WTC11 (cell line): ENCODE data around the gene FRS3. TPM values are rescaled to one million over a fixed set of nuclear protein-coding genes. Genes with fewer than 3 reads are reported as not detected.

ENCODE experiments used
- ATAC-seq: fragments of 200-7000 bp; cut with Tn5 transposase; 2 replicates; pipeline ENCODE4 v1.10.0; 2021; ENCODE audit warnings: mild to moderate bottlenecking, moderate library complexity
- CTCF ChIA-PET: fragments of 300-600 bp; sonication (Branson Sonifier 250); formaldehyde crosslinking; loops from one replicate; lab custom pipeline; 2021; ENCODE audit warnings: antibody characterized with exemption; lab: Charles Lee
- POLR2A ChIA-PET: fragments of 350-600 bp; sonication (Branson Sonifier 250); formaldehyde crosslinking; loops from one replicate; lab custom pipeline; 2021; ENCODE audit warnings: antibody characterized with exemption; lab: Charles Lee
- DNase-seq: peaks from one replicate; pipeline ENCODE4 v3.0.0; 2021; ENCODE audit warnings: low spot score
- H3K27ac Mint-ChIP-seq: 2 replicates; pipeline ENCODE4 v1.8.0; 2021; ENCODE audit warnings: mixed read lengths
- H3K27me3 Mint-ChIP-seq: 2 replicates; pipeline ENCODE4 v1.8.0; 2021; ENCODE audit warnings: low read depth, mild to moderate bottlenecking, moderate library complexity, mixed read lengths
- H3K36me3 Mint-ChIP-seq: 2 replicates; pipeline ENCODE4 v1.8.0; 2021; ENCODE audit warnings: mixed read lengths
- H3K4me1 Mint-ChIP-seq: 2 replicates; pipeline ENCODE4 v1.8.0; 2022; ENCODE audit warnings: mixed read lengths
- H3K4me3 Mint-ChIP-seq: 2 replicates; pipeline ENCODE4 v1.8.0; 2021; ENCODE audit warnings: mild to moderate bottlenecking, moderate library complexity, mixed read lengths
- H3K9me3 Mint-ChIP-seq: 2 replicates; pipeline ENCODE4 v1.8.0; 2021; ENCODE audit warnings: mixed read lengths
- ARID4B ChIP-seq: sonication (generic); formaldehyde crosslinking; IDR thresholded peaks from 2 replicates; pipeline ENCODE4 v1.8.0; 2023; ENCODE audit warnings: missing genetic modification reagents, mild to moderate bottlenecking, borderline replicate concordance
- ATF6 ChIP-seq: sonication (generic); formaldehyde crosslinking; IDR thresholded peaks from 2 replicates; pipeline ENCODE4 v1.8.1; 2023; ENCODE audit warnings: mild to moderate bottlenecking, missing genetic modification reagents
- ELF4 ChIP-seq: sonication (generic); formaldehyde crosslinking; IDR thresholded peaks from 2 replicates; pipeline ENCODE4 v1.8.1; 2022; ENCODE audit warnings: low read depth, mild to moderate bottlenecking, moderate library complexity, missing genetic modification reagents
- EMX1 ChIP-seq: fragments of 250-450 bp; sonication (Bioruptor Pico); IDR thresholded peaks from 2 replicates; pipeline ENCODE4 v1.8.0; 2021; ENCODE audit warnings: mild to moderate bottlenecking
- HMGA2 ChIP-seq: fragments of 250-450 bp; sonication (Bioruptor Pico); IDR thresholded peaks from 2 replicates; pipeline ENCODE4 v1.4.0; 2021; ENCODE audit warnings: mild to moderate bottlenecking, moderate library complexity
- MXD4 ChIP-seq: fragments of 250-450 bp; sonication (Bioruptor Pico); IDR thresholded peaks from 2 replicates; pipeline ENCODE4 v1.8.0; 2021; ENCODE audit warnings: mild to moderate bottlenecking, moderate library complexity, borderline replicate concordance
- RORB ChIP-seq: fragments of 250-450 bp; sonication (Bioruptor Pico); IDR thresholded peaks from 2 replicates; pipeline ENCODE4 v1.9.0; 2021; ENCODE audit warnings: mild to moderate bottlenecking
- ZNF263 ChIP-seq: sonication (generic); formaldehyde crosslinking; IDR thresholded peaks from 2 replicates; pipeline ENCODE4 v1.8.1; 2022; ENCODE audit warnings: low read depth, mild to moderate bottlenecking, moderate library complexity, missing genetic modification reagents
- ZNF512 ChIP-seq: sonication (generic); formaldehyde crosslinking; IDR thresholded peaks from 2 replicates; pipeline ENCODE4 v1.8.1; 2022; ENCODE audit warnings: missing genetic modification reagents, borderline replicate concordance
- total RNA-seq: library from RNA; stranded (reverse); gene quantifications from 3 replicates; pipeline ENCODE4 v1.2.3, GENCODE V29; 2021
- TF ChIP-seq, protein P1 (sequence below): sonication (generic); formaldehyde crosslinking; IDR thresholded peaks from 2 replicates; pipeline ENCODE4 v1.8.1; 2022; ENCODE audit warnings: low read depth, mild to moderate bottlenecking, moderate library complexity, missing genetic modification reagents, borderline replicate concordance
- TF ChIP-seq, protein P2 (sequence below): fragments of 250-450 bp; sonication (Bioruptor Pico); IDR thresholded peaks from 2 replicates; pipeline ENCODE4 v1.9.0; 2021; ENCODE audit warnings: mild to moderate bottlenecking
- TF ChIP-seq, protein P3 (sequence below): sonication (generic); formaldehyde crosslinking; IDR thresholded peaks from 2 replicates; pipeline ENCODE4 v1.8.0; 2022; ENCODE audit warnings: mild to moderate bottlenecking, missing genetic modification reagents

FRS3 gene
- total RNA-seq, 1 experiment from 2014 or later = 7.8 TPM

GRCh38 chr6:41790045-41790444 lies 10.3 kb upstream of the FRS3 start:
- TF ChIP-seq EMX1 (CRISPR knock-in tag) = no peak
- Mint-ChIP-seq H3K27me3 (peaks cover 11% of the 10 kb centered on the region), H3K27ac (no peak overlapping the region), H3K4me1 (peaks cover 13% of the 10 kb centered on the region), H3K4me3 (peak overlapping the region; percentile 96; the same call in 1 of the 2 replicates), H3K36me3 (peaks cover 31% of the 10 kb centered on the region), H3K9me3 (no peaks in the 10 kb centered on the region)
- POLR2A ChIA-PET = interaction anchor here (0.6 kb wide), 1 partner anchor 58 kb away, joined by 3 read pairs; no protein-coding TSS in a partner anchor
- CTCF ChIA-PET = no interaction called here
- DNase-seq = no peak
- no peak for ATAC-seq

DNA sequence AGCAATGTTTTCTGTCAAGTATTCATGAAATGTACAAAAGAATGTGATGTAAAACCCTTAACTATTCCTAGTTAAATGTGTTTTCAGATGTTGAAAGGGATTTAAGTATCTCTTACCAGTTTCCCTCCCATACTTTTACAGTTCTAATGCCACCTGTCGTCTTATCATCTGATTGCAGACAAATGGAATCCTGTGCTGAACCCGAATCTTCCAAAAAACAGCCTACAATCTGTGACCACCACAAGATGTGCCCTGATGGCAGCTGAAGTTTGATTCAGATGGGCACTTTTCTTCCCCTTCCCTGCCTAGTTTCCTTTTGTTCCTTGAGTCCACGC lies 9.7 kb upstream of the FRS3 start:
- H3K27ac Mint-ChIP-seq = no peak overlapping the region
- H3K9me3 Mint-ChIP-seq = no peaks in the 10 kb centered on the region
- CTCF ChIA-PET = no interaction called here
- peaks cover 29% of the 10 kb centered on the region for H3K36me3 Mint-ChIP-seq
- ATAC-seq = no peak
- POLR2A ChIA-PET = no interaction called here
- no peak for DNase-seq
- peak overlapping the region; percentile 96 for H3K4me3 Mint-ChIP-seq
- peaks cover 18% of the 10 kb centered on the region for H3K27me3 Mint-ChIP-seq
- TF ChIP-seq, protein P1, sequence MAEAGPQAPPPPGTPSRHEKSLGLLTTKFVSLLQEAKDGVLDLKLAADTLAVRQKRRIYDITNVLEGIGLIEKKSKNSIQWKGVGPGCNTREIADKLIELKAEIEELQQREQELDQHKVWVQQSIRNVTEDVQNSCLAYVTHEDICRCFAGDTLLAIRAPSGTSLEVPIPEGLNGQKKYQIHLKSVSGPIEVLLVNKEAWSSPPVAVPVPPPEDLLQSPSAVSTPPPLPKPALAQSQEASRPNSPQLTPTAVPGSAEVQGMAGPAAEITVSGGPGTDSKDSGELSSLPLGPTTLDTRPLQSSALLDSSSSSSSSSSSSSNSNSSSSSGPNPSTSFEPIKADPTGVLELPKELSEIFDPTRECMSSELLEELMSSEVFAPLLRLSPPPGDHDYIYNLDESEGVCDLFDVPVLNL = no peak
- TF ChIP-seq ZNF512 (CRISPR knock-in tag) (no peak), ATF6 (CRISPR knock-in tag) (no peak), MXD4 (CRISPR knock-in tag) (no peak), ZNF263 (CRISPR knock-in tag) (no peak), HMGA2 (CRISPR knock-in tag) (no peak), ELF4 (CRISPR knock-in tag) (no peak), ARID4B (CRISPR knock-in tag) (no peak), RORB (CRISPR knock-in tag) (no peak)
- TF ChIP-seq, protein P2, sequence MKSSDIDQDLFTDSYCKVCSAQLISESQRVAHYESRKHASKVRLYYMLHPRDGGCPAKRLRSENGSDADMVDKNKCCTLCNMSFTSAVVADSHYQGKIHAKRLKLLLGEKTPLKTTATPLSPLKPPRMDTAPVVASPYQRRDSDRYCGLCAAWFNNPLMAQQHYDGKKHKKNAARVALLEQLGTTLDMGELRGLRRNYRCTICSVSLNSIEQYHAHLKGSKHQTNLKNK (CRISPR knock-in tag) = no peak
- TF ChIP-seq, protein P3, sequence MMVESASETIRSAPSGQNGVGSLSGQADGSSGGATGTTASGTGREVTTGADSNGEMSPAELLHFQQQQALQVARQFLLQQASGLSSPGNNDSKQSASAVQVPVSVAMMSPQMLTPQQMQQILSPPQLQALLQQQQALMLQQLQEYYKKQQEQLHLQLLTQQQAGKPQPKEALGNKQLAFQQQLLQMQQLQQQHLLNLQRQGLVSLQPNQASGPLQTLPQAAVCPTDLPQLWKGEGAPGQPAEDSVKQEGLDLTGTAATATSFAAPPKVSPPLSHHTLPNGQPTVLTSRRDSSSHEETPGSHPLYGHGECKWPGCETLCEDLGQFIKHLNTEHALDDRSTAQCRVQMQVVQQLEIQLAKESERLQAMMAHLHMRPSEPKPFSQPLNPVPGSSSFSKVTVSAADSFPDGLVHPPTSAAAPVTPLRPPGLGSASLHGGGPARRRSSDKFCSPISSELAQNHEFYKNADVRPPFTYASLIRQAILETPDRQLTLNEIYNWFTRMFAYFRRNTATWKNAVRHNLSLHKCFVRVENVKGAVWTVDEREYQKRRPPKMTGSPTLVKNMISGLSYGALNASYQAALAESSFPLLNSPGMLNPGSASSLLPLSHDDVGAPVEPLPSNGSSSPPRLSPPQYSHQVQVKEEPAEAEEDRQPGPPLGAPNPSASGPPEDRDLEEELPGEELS (CRISPR knock-in tag) = no peak
- peaks cover 20% of the 10 kb centered on the region for H3K4me1 Mint-ChIP-seq
